Adrenal gland (tissue), 5 donors: ENCODE data around the gene GGN.

Experiments
- CTCF ChIP-seq, 6 experiments: fragments of 450-650 bp in 4 of 6; fragments of 200-600 bp in 2 of 6; sonication (generic) in 1 of 6; IDR thresholded peaks; 1 replicate in 5 of 6; 2 replicates in 1 of 6; pipeline versions ENCODE4 v1.5.1 to v1.8.0; 2016 to 2021; ENCODE audit warnings: antibody characterized with exemption in 6 of 6, mild to moderate bottlenecking in 2 of 6, moderate library complexity in 1 of 6
- POLR2A ChIP-seq, 2 donors: fragments of 450-650 bp; IDR thresholded peaks; one replicate each; pipeline ENCODE4 v1.6.1; 2017; ENCODE audit warnings: antibody characterized with exemption in 2 of 2, mild to moderate bottlenecking in 2 of 2, moderate library complexity in 1 of 2
- donor health status: DM: no; HTN: no; CAD: no.

- TF ChIP-seq CTCF (IDR thresholded peaks at IDR 0.05) (no peak), POLR2A (IDR thresholded peaks at IDR 0.05) (no peak)
These were observed 18.2 kb downstream of the GGN start for GRCh38 chr19:38369584-38369983.
